ENCODE measurements around the gene ARHGAP19.
A peak's percentile ranks its signal among the peaks of the same experiment; 100 is the strongest.

Gene ARHGAP19

GRCh38 chr10:97234400-97234799 lies 58.0 kb downstream of the ARHGAP19 start:
- DNase-seq (ENCODE audit: insufficient read length, low spot score) (no peak), FAIRE-seq (peak; percentile 39)

- FAIRE-seq, result no peak
Measured at GRCh38 chr10:97230146-97230545, 62.3 kb downstream of the ARHGAP19 start.

GRCh38 chr10:97229322-97230015 lies 63.0 kb downstream of the ARHGAP19 start:
- FAIRE-seq (peak; percentile 53), DNase-seq (ENCODE audit: insufficient read length, low spot score) (no peak)

More at GRCh38 chr10:97230146-97230545, 62.3 kb downstream of the ARHGAP19 start:
- DNase-seq (ENCODE audit: insufficient read length, low spot score), result no peak

GRCh38 chr10:97228775-97229157 lies 63.7 kb downstream of the ARHGAP19 start:
- FAIRE-seq (no peak), DNase-seq (ENCODE audit: insufficient read length, low spot score) (no peak)

GRCh38 chr10:97228130-97228774 lies 64.2 kb downstream of the ARHGAP19 start:
- no peak for FAIRE-seq
- DNase-seq (ENCODE audit: insufficient read length, low spot score), result no peak

- peak; percentile 66 for FAIRE-seq
- DNase-seq (ENCODE audit: insufficient read length, low spot score), result no peak
Measured at GRCh38 chr10:97226398-97226797, 66.0 kb downstream of the ARHGAP19 start.

GRCh38 chr10:97224483-97225435 lies 67.7 kb downstream of the ARHGAP19 start:
- FAIRE-seq, result no peak
- no peak for DNase-seq (ENCODE audit: insufficient read length, low spot score)

- no peak for DNase-seq (ENCODE audit: insufficient read length, low spot score)
- no peak for FAIRE-seq
Measured at GRCh38 chr10:97222326-97222961, 70.0 kb downstream of the ARHGAP19 start.

GRCh38 chr10:97220355-97220754 lies 72.1 kb downstream of the ARHGAP19 start:
- FAIRE-seq, result no peak
- no peak for DNase-seq (ENCODE audit: insufficient read length, low spot score)

GRCh38 chr10:97217299-97217698 lies 75.1 kb downstream of the ARHGAP19 start:
- FAIRE-seq (no peak), DNase-seq (ENCODE audit: insufficient read length, low spot score) (no peak)

- DNase-seq (ENCODE audit: insufficient read length, low spot score) (no peak), FAIRE-seq (no peak)
Measured at GRCh38 chr10:97215619-97216260, 76.7 kb downstream of the ARHGAP19 start.

- no peak for FAIRE-seq
- no peak for DNase-seq (ENCODE audit: insufficient read length, low spot score)
Measured at GRCh38 chr10:97213431-97213830, 79.0 kb downstream of the ARHGAP19 start.

- DNase-seq (ENCODE audit: insufficient read length, low spot score), result no peak
- FAIRE-seq, result no peak
Measured at GRCh38 chr10:97211229-97211628, 81.2 kb downstream of the ARHGAP19 start.

GRCh38 chr10:97210543-97210960 lies 81.9 kb downstream of the ARHGAP19 start:
- FAIRE-seq, result peak; percentile 80
- peak; percentile 53 for DNase-seq (ENCODE audit: insufficient read length, low spot score)

- no peak for DNase-seq (ENCODE audit: insufficient read length, low spot score)
- no peak for FAIRE-seq
Measured at GRCh38 chr10:97207756-97208346, 84.6 kb downstream of the ARHGAP19 start.

- no peak for DNase-seq (ENCODE audit: insufficient read length, low spot score)
Measured at GRCh38 chr10:97207131-97207530, 85.3 kb downstream of the ARHGAP19 start.

GRCh38 chr10:97204826-97205679 lies 87.4 kb downstream of the ARHGAP19 start:
- FAIRE-seq, result no peak

More at GRCh38 chr10:97207131-97207530, 85.3 kb downstream of the ARHGAP19 start:
- no peak for FAIRE-seq

GRCh38 chr10:97203220-97203619 lies 89.2 kb downstream of the ARHGAP19 start:
- FAIRE-seq, result no peak
- DNase-seq (ENCODE audit: insufficient read length, low spot score), result no peak

More at GRCh38 chr10:97204826-97205679, 87.4 kb downstream of the ARHGAP19 start:
- no peak for DNase-seq (ENCODE audit: insufficient read length, low spot score)

- DNase-seq (ENCODE audit: insufficient read length, low spot score), result no peak
- peak; percentile 96 for FAIRE-seq
Measured at GRCh38 chr10:97200616-97201015, 91.8 kb downstream of the ARHGAP19 start.

Data from GM19239 (cell line).